ENCODE data around the gene INSC.

INSC gene

DNA sequence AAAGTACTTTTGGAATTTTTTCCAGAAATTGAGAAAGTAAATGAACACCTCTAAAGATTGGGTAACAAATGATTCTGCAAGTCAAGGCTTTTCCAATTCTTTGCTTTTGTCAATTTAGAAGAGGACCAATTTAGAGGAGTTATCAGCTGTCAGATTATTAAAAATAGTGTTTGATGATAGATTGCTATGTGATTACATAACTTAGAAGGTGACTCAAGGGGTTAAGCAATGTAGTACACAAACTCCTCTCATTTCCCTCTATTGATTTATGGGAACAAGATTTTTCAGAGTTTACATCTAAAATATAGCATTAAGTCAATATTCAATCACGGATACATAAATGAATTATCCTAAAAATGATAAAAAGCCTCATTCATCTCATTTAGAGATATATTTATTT, 70.3 kb downstream of the INSC start:
- no peak for DNase-seq (ENCODE audit: low read depth in 2 of 2)

DNA sequence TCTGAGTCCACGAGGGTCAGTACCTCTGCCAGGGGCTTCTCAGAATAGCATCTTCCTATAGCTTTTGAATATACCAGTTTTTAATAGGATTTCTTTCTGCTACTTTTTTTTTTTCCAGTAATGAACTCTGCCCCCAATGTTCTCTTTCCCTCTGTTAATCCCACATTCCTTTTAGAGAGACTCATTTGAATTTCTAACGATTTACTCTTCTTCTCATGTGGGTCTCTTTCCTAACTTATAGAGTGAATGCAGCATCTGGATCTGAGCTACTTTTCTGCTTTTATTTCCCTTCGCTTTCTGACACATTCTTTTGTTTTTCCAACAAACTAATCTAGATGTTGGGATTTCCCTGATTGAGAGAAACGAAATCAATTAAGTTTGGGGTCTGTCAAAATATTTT, 71.4 kb downstream of the INSC start:
- no peak for DNase-seq (ENCODE audit: low read depth in 2 of 2)

DNA sequence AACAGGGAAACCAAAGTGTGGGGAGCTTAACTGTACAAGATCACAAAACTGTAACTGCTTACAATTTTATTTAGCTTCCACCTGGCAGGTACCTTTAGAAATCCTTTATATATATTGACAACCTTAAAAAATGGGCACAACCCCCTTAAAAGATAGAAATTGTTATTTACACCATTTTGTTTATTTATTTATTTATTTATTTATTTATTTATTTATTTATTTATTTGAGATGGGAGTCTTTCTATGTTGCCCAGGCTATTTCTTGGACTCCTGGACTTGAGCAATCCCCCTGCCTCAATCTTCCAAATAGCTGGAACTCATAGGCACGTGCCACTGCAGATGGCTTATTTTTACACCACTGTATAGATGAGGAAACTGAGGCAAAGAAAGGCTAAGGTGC, 74.5 kb downstream of the INSC start:
- DNase-seq (ENCODE audit: low read depth in 2 of 2), result no peak

DNA sequence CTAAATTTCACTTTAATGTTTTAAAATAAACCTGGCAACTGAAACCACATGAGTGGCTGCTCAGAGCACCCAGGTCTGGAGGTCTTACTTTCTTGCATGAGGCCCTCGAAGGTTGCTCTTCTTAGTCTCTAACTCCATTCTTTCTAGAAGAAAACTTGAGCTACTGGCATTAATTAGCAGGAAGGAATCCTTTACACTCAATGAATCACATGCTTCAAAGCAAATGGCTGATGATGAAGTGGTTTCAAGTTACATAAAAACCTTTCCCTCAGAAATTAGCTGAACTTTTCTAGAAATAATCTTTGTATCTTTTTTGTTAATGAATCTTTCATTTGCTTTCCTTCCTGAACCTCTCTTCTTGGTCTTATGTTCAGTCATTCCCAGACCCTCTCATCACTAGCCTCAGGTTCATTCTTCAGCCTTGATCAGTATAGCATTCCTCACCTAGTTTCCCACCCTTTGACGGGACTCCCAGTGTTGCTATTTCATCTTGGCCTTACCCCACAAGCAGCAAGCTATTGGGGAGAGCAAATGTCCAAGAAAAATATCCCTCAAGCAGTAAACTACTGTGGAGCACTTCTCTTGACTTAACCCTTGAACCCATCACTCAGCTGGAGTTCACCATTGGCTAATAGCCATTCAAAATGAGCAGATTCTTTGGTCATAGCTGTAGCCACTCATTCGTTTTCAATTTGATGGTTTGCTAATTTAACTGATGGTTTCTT, 75.1 kb downstream of the INSC start:
- DNase-seq (ENCODE audit: low read depth in 2 of 2), result no peak

DNA sequence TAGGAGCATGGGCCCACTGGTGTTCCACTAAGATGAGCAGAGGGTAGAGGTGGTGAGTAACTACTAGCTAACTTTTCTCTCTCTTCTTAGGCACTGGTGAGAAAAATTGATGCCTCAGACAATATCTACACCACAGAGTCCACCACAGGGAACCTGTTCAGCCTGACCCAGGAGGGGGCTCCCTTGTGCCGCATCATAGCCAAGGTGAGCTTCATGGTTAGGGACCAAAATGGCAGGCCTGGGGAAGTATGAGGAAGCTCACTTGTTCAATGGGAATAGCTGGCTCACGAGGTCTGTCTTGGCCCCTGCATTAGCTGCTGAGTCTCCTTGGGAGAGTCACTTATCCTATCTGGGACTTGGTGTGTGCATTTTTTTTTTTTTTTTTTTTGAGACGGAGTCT, 75.9 kb downstream of the INSC start:
- no peak for DNase-seq (ENCODE audit: low read depth in 2 of 2)

DNA sequence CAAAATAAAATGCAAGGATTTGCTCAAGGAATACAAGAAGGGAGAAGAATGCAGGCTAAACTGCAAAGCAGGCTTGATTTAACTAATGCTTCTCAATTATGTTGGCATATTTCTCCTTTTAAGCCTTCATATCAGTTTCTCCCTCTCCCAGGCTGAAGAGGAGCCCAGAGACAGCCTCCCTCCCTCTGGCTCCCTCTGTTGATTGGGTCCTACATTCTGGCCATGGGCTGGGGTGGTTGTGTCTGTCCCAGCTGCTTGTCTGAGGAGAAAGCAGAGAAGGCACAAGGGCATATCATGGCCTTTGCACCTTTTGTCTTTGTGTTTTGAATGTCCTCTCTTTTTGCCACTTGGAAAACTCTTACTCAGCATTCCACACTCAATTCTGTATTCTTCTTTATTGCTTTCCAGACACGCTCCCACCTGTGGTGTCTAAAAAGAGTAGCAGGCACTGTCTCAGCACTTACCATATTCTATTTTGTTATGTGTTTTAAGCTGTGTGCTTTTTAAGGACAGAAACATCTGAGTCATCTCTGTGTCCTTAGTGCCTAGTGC, 77.4 kb downstream of the INSC start:
- DNase-seq (ENCODE audit: low read depth in 2 of 2), result no peak

DNA sequence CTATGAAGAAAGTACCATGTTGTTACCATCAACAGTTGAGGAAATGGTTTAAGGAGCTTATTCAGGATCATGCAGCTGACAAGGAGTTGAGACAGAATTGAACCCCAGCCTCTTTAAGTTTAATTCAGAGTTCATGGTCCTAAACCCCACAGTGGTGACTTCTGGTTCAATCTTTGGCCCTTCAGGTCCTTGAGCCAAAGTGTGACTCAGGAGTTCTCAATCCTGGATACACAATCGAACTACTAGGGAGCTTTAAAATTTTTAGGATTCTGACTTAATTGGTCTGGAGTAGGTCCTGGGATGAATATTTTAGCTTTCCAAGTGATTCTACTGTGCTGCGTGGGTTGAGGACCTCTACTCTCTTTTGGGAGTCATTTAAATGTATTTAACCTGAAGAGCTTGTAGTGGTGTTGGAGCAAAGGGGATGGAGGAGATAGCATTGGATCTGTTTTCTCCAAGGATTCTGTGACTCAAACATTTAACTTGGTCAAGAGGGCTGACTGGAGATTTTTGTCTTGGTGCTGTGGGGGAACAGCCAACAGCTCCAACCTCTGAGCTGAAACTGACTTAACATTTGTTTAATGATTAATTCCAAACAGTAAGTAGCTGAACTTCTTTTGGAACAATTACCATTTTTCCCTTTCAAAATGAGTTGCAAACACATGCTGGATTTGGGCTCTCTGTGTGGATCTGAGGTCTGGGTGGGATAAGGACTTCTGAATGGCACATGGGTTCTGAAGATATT, 80.1 kb downstream of the INSC start:
- no peak for DNase-seq (ENCODE audit: low read depth in 2 of 2)

DNA sequence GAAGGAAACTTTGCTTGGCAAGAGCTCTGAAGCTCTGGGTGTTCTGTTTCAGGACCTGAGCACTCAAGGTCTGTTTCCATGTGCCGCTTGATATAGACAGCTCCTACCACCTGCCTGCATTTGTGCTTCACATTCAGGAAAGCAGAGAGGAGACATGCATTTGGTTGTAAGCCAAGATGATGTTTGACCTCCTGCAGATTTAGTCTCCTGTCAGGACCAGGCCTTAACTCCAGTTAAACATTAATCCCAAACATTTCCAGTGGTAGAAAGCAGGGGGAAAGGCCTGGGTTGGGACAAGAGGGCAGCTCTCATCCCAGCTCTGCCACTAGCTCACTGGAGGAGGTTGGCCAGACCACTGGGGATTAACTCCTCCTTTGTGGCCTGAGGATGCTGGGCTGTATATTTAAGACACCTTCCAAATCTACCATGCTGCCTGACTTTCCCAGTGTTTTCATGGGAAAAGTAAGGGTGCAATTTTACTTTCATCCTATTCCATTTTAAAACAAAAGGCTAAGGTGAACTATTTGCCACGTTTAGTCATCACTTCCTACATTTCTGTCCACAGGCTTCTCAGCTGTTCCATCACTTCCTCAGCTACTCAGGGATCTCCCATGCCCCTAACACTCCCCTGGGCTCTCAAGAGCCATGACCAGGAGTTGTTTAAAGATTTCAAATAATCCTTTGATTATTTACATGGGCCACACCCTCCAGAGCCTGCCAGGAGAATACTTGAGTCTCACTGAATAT, 80.9 kb downstream of the INSC start:
- DNase-seq (ENCODE audit: low read depth in 2 of 2), result no peak

DNA sequence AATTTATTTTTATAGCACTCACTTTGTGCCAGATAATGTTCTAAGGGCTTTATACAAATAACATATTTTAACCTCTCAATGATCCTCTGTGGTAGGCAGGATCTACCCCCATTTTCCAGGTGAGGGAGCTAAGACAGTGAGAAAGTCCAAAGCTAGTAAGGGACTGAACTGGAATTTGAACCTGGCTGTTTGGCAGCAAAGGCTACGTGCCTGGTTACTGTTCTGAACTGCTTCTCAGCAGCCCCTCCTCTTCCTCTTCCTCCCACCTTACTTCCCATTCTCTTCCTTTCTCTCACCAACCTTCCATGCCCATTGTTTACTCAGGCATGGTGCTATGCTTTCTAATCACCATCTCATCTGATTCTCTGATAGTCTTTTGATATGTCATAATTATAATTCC, 82.0 kb downstream of the INSC start:
- no peak for DNase-seq (ENCODE audit: low read depth in 2 of 2)

DNA sequence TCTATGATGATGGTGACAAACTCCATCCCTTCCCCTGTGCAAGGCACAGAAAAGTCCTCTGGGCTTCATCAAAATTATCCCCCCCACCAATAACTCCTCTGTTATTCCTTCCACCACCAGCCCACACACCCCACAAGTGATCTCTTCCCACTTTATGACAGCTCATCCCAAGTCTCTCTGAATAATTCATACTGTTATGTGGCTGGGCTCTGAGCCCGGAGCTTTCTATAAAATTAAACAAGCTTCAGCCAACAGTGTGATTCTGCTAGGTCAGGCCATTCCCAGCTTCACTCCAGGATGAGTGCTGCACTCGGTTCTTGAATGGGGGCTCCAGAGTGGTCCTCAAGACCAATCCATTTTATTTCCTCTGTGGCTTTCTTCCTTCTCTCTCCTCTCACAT, 83.0 kb downstream of the INSC start:
- no peak for DNase-seq (ENCODE audit: low read depth in 2 of 2)

DNA sequence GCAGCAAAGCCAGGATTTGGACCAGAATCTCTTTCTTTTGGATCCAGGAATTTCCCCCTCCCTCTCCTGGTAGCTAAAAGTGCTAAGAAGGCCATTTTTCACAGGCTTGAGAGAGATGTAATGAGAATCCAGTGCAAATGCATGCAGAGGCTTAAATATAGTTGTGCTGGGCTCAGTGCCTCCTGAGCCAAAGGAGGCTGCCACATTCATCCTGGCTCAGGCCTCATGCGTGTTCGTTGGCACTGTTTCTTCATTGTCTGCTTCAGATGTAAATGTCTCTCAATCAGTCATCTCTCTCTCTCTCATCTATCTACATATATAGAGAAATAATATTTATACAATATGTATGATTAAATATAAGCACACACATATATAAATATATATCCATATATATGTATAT, 83.6 kb downstream of the INSC start:
- DNase-seq (ENCODE audit: low read depth in 2 of 2), result no peak

DNA sequence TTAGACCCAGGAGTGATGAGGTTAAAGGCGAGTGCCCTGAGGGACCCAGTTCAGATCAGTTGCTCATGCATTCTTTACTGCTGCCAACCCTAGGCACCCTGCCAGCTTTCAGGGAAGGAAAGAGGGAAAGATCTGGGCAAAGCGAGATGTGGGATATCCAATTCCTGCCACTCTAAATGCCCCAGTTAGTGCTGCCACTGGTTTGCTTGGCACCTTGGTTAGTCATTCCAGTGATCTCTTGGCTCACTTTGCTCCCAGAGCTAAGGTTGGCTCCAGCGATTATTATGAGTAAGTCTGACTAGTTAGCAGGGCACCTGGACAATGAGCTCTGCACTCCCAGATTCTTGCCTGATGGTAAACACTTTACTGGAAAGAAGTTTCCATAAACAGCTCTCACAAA, 85.0 kb downstream of the INSC start:
- DNase-seq (ENCODE audit: low read depth in 2 of 2), result no peak

DNA sequence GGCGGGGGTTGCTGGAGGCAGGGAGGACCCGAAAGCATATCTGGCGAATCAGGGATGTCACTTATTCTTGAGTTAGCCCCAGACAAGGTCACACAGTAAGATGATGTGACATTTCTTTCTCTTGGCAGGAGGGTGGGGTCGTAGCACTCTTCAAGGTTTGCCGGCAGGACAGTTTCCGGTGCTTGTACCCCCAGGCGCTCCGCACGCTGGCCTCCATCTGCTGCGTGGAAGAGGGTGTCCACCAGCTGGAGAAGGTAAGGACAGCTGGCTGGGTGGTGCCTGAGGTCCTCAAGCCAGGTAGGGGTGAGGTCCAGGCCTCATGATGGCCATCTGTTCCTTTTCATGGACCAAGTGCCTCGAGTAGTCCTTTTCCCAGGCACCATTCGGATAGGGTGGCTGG, 86.0 kb downstream of the INSC start:
- no peak for DNase-seq (ENCODE audit: low read depth in 2 of 2)

DNA sequence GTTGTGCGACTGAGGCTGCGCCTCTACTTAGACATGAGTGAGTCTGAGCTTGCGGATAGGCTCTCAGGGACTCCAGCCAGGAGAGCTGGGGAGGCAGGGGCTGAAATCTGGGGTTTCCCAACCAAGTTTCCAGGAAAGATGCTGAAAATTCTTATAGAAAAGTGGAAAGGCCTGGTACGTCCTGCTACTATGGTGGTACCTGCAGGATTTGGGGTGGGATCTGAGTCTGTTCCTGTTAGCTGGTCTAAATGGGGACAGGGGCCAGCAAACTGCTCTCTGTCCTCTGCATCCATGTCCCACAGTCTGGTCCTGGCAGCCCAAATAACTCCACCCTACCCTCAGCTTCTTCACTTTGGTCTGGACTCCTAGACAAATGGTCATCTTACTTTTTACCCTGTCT, 86.9 kb downstream of the INSC start:
- DNase-seq (ENCODE audit: low read depth in 2 of 2), result no peak

DNA sequence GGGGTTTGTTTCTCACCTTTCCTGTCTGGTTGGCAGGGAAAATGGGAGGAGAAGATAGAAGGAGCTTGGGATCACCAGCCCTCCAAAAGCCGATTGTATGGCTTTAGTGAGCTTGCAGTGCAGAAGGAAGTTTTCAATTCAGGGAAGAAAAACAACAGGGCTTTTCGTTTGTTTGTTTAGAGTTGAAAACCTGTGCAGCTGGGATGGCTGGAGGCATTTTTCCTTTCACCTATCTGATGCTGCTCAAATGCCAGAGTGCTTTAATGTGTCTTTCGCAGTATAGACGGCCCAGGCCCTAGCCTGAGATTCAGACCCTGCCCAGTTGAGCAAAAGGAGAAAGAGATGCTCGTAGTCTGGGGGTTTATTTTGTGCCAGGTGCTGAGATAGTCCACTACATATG, 87.9 kb downstream of the INSC start:
- DNase-seq (ENCODE audit: low read depth in 2 of 2), result no peak

DNA sequence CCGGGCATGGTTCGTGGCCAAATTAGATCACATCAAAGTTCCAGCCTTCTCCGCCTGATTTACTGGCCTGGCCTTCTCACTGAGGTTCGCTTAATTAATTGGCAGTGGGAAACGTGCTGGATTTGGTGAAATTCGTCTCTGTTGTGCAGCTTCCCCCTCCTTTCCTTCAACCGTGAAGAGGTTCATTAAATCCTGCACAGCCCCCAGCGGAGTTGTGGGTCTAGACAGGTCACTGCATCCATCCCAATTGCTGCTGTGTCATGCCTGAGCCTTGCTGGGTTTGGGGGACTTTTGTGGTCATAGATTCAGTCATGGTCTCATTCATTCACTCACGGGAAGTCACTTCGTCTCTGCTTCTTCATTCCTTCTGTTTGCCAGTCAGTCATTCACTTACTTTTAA, 90.0 kb downstream of the INSC start:
- no peak for DNase-seq (ENCODE audit: low read depth in 2 of 2)

DNA sequence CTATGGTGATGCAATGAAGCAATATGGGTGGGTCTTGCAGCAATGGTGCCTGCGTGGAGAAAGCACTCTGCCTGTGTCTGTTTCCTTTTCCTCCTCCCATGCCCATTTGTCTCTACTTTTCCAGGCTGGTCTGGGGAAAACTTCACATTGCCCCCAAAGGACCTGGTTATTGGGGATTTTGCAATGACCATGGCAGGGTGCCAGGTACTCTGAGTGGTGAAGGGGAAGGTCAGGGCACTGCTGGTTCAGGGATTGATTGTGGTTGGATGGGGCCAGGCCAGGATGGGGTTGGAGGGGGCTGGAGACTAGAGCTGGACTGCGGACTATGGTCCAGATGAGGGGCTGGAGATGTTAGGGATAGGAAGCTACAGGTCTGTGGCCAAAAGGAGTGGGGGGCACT, 92.1 kb downstream of the INSC start:
- no peak for DNase-seq (ENCODE audit: low read depth in 2 of 2)

DNA sequence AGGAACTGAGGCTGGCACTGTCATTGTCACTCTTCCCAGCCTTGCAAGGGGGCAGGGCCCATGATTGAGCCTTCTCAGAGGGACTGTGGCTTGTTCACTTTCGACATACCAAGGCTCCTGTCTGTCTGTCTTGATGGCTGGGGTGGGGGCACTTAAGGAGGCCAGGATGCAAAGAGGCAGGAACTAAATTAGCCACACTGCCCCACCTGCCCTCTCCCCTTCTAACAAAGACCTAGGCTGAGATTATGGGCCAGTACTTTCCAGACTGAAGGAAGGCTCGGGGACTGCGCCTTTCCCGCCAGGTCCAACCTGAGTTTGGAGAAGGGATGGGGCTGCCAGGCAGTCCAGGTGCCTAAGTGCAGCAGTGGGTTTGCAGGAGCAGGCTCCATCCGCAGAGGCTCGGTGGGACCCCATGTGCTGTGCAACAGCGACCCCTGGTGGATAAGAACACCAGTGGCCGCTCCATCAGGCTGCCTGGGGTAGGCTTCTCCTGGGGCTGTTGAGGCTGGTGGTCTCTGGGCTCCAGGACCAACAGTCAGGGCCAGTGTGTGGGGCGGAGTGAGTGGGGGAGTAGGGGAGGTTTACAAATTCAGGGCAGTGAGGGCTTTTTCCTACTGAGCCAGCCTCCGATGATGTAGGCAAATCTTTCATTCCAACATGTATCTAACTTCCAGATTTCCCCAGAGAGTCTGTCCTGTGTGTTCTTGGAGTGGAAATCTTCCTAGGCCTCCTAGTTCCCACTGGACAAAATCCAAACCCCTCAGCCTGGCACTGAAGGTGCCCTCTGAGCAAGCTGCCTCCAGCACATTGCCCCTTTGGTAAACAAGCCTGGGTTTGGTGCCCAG, 93.9 kb downstream of the INSC start:
- peak; percentile 45 for DNase-seq (ENCODE audit: low read depth in 2 of 2)

DNA sequence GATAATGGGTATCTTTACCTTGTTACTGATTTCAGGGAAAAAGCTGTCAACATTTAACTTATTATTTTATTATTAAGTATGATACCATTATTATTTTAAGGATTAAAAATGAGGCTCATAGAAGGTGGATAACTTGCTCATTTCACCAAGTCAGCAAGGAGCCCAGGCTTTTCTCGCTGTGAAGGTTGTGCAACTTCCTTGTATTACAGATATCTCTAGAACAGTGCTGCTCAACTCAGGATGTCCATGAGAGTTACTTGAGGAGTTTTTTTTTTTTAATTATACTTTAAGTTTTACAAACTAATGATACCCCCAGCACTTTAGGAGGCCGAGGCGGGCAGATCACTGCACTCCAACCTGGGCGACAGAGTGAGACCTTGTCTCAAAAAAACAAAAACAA, 98.2 kb downstream of the INSC start:
- DNase-seq (ENCODE audit: low read depth in 2 of 2), result no peak

DNA sequence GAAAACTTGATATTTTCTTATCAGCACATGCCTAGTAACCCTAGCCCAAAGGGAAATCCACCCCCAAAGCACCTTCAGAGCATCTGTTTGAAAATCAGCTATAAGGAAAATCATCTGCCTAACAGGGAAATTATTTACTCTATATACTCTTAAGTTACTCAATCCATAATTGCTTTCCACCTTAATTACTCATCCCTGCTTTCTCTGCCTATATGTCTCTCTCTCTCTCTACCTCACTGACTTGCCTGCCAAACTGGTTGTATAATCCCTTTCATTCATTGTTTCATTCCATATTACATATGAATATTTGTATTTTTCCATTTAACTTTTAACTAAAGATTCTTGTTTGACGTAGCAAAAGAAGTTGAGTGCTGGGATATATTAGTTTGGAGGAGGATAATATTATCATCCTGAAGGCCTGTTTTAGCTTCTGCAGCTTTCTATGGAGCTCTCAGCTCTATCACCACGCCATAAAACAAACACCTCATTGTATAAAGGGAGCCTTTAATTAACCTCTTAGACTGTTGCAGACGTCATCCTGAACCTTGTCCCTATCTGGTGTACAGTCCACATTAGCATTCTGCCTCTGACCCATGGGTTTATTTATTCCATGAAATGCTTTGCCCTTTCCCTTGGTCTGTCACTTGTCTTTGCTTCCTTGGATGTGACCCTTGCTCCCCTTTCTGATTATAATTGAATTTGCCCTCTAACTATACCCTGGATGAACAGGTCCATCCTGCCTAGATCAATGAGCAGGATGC, 98.9 kb downstream of the INSC start:
- no peak for DNase-seq (ENCODE audit: low read depth in 2 of 2)

DNA sequence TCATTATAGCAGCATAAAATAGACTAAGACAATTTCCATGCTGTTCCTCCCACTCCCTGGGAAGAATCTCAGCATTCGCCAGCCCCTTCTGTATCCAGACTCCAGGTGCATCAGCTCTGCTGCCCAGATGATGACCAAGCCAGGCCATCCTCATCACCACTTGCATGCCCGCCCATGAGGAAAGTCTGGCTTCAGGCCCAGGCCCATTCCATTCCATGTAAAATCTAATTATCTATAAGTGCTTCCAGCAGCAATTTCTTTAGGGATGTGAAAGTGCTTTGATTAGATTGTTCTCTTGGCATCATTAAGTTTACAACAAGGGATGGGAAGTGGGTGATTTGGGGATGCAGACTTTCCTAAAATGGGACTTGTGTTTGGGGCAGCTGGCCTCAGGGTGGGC, 100.3 kb downstream of the INSC start:
- DNase-seq (ENCODE audit: low read depth in 2 of 2), result no peak
